NCI-H146 (cell line): ENCODE data around the gene CTU2.
A peak's percentile ranks its signal among the peaks of the same experiment; 100 is the strongest.

Experiments
- DNase-seq: peaks from one replicate; lab custom pipeline; 2025; lab: John Stamatoyannopoulos, UW

The CTU2 gene

DNA sequence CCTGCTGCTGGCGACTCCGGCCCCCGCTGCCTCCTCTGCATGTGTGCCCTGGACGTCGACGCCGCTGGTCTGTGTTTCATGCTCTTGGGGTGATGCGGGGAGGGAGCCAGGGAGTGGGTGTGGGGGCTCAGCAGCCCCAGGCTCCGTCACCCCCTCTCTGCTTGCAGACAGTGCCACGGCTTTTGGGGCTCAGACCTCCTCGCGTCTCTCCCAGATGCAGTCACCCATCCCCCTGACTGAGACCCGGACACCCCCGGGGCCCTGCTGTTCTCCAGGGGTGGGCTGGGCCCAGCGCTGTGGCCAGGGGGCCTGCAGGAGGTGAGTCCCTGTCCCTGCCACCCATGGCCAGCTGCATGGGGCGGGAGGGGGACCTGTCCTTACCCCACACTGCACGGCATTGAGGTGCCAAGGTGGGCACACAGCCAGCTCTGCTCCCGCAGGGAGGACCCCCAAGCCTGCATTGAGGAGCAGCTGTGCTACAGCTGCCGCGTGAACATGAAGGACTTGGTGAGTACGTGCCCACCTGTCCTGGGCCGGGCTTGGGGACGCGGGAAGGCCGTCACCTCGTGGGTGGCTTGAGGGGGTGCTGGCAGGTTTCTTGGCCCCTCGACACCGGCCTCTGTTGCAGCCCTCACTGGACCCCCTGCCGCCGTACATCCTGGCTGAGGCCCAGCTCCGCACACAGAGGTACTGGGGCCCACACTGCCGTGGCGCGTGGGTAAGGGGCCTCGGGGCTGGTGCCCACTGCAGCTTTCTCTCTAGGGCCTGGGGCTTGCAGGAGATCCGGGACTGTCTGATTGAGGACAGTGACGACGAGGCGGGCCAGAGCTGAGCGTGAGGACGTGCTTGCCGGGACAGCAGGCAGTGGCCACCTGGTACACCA lies 8.4 kb downstream of the CTU2 start:
- DNase-seq: no peak

- DNase-seq: no peak
Measured at GRCh38 chr16:88715312-88716190, 9.2 kb downstream of the CTU2 start.

- DNase-seq: no peak
Measured at GRCh38 chr16:88716201-88716600, 9.9 kb downstream of the CTU2 start.

- no peak for DNase-seq
Measured at GRCh38 chr16:88716601-88717001, 10.3 kb downstream of the CTU2 start.

DNA sequence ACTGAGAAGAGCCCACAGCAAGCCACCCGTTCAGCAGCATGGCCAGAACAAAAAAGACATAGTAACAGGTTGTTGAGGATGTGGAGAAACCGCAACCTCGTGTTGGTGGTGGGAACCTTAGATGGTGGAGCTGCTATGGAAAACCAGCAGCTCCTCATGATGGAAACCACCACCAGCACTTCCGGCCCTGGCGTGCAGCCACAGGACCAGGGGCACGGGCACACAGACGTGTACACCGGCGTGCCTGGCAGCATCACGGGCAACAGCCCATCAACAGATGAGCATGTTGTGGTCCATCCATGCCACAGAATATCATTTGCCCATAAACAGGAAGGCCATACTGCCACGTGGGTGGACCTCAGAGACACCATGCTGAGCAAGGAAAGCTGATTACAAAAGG lies 11.9 kb downstream of the CTU2 start:
- no peak for DNase-seq

- no peak for DNase-seq
Measured at GRCh38 chr16:88719267-88719932, 13.1 kb downstream of the CTU2 start.

DNA sequence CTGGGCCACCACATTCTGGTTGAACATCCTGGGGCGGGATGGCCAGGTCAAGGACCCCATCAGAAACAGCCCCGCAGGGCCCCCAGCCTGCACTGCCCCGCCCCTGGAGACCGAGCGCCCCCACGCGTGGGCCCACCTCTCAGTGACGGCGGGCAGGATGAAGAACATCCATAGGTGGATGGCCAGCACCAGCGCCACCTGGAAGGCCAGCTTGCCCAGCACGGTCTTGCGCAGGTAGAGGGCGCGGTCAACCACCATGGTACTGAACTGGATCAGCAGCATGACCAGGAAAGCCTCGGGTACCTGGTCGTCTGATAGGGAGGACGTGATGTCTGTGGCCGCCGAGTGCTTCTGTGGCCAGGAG lies 13.6 kb downstream of the CTU2 start:
- DNase-seq: no peak

DNA sequence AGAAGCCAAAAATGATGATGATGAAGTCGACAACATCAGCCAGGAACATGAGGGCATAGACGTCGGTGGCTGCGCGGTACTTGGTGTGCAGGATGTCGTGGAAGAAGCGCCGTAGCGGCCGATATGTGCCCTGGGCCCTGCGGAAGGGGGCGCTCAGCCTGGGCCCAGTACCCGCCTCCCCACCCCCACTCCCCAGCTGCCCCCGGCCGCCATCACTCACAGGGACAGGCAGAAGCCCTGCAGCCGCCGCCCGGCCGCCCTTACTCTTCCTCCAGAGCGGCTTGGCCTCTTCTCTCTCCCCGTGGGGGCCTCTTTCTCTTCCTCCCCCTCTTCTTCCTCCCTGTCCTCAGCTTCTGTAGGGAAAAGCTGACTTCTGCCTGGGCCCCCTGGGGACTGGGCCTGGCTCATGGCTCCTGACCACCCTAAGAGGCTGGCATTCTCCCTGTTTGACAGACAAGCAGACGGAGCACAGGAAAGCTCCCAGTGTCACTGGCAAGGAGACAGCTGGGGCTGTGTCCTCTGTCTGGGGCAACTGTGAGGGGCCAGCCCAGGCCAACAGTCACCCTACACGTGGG lies 14.2 kb downstream of the CTU2 start:
- DNase-seq: no peak

DNA sequence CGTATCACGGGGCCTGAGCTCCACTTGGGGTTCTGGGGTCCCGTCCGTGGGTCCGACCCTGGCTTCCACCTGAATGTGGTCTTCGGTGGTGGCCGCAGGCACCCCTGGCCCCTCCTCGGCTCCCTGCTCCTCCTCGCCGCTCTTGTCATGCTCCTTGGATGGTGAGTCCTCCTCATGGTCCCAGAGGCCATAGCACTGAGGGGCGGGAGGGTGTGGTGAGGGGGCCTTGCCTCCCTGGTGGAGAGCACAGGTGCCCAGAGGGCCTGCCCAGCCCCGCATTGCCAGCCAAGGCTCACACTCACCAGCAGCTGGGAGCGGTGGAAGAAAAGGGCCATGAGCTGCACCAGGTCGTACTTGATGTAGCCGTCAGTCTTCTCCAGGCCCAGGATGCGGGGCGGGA lies 14.9 kb downstream of the CTU2 start:
- DNase-seq: no peak

- no peak for DNase-seq
Measured at GRCh38 chr16:88721815-88722755, 15.8 kb downstream of the CTU2 start.

DNA sequence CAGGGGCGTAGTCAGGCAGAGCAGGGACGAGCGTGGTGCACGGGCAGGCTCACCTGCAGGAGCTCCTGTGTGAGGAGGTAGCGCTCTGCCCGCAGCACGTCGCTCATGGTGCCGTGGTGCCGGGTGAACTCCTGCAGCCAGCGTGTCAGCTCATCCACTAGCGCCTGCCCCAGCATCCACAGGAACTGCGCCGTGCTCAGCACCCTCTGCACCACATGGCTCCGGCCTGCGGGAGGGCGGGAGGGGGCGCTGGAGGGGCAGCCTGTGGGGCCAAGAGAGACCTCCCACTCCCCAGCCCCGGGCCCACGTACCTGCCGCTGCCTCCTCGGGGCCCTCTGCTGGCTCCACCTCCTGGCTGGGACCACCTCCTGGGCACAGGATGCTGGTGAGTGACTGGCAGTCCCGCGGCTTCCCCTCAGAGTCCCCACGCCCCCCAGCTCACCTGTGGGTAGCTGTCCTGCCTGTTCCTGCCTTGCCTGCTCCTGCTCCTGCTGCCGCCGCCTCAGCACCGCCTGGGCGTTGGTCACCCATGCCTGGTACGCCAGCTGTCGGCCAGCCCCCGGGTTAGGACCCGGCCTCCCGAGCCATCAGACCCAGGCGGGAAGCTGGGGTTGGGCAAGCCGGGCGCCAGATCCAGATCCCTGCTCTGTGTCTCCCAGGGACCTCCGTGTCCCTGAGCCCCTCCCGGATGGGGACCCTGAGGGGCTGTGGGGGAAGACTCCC lies 16.6 kb downstream of the CTU2 start:
- peak; percentile 17 for DNase-seq

GRCh38 chr16:88723507-88723887 lies 17.2 kb downstream of the CTU2 start:
- no peak for DNase-seq

- DNase-seq: no peak
Measured at GRCh38 chr16:88723911-88724310, 17.6 kb downstream of the CTU2 start.

DNA sequence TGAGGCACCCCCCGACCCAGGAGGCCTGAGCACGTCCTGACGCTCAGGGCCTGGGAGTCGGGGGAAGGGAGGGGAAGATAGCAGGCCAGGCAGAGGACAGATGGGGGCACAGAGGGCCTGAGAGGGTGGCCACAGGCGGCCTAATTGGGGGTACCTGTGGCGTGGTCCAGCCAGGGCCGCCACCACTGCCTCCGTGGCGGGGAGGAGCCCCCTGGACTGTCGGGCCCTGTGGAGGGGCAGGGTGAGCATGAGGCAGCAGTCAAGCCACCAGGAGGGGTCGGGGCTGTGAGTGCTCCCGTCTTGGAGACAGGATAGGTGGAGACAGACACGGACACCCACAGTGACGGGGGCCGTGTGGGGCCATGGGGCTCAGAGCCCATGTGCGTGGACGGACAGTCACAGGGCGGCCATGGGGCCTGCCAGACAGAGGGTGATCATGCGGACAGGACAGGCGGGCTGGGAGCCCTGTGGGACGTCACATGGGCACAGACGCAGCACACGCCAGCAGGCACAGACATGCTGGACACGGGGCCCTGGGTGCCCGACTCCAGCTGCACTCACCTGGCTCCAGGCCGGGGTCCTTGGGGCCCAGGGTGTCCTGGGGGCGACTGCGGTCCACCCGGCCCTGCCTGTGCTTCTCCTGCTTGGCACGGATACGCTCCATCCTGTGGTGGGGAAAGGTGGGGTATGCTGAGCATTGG lies 18.7 kb downstream of the CTU2 start:
- no peak for DNase-seq

DNA sequence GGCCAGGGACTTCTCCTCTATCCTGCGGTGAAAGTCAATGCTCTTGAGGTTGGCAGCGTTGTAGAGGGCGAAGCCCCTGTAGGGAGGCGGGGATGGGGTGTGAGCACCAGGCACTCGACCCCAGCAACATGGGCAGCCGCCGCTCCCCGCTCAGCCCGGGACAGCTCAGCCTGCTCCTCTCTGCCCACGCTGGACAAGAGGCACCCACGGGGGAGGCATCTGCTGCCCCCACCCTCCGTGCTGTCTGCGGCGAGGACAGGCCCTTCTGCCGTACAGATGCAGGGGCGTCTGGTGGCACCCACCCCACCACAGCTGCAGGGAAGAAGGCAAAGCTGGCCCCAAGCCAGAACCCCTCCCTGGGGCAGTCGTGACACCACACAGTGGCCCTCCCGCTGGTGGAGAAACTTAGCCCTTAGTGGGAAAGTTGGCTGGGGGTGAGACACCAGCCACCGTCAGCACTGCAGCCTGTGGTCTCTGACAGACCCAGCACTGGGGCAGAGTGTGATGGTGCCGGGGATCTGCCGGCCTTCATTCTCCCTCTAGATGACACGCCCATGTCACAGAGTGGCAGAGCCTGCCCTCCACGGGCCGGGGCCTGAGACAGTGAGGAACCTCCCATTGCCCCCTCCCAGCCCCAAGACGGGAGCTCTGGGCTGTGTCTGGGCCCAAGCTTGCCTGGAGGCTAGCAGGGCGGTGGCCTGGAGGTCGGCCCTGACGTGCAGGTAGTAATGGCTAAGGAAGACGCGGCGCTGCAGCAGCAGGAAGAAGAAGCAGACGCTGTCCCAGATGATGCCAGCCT lies 19.5 kb downstream of the CTU2 start:
- DNase-seq: no peak

DNA sequence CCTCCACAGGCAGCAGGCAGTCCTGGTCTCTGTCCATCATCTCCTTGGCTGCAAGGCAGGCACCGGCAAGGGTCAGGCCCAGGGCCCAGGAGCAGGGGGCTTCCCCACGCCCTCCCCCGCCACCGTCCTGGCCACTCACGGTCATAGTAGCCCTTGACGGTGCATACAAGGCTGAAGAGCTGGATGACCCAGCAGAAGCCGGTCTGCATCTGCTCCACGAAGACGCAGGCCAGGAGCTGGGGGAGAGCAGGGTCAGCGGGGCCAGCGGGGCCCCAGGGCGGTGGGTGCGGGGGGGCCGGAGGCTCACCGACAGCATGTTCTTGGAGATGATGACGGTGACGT lies 20.1 kb downstream of the CTU2 start:
- DNase-seq: no peak

- DNase-seq: peak; percentile 38
Measured at GRCh38 chr16:88726981-88727380, 20.7 kb downstream of the CTU2 start.

DNA sequence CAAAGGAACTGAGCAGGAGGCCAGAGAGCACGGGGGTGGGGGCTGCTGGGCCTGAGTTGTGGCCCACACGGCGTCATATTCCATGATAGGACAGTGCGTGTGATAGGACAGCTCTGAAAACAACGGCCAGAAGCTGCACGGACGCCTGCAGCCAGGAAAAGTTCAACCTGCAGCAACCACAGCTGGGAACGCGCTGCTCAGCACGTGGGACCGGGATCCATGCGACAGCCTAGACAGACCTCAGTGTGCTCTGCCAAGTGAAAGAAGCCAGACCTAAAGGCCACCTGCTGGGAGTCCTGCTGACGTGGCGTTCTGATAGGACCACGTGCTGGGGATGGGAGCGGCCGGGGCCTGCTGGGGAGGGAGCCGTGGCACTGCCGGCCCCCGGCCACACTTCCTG lies 21.6 kb downstream of the CTU2 start:
- DNase-seq: no peak
